Measurements from ENCODE around the gene NPAS3.

The NPAS3 gene

DNA sequence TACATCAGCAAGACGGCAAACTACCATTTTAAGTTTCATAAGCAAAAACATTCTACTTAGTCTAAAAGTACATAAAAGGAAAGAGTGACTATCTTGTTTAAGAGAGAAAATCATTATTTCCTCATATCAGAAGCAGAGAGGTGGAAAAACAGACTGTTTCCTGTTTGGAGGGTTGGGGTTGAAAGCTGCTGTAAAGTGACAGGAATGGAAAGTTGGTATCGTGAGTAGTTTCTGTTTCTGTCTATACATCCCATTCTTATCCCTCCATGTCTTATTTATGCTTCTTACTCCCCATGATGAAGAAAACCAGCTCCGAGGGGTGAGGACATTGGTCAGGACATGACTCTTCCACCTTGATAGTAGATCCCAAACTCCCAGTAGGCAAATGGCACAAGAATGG lies 795.7 kb downstream of the NPAS3 start:
- DNase-seq, result no peak

DNA sequence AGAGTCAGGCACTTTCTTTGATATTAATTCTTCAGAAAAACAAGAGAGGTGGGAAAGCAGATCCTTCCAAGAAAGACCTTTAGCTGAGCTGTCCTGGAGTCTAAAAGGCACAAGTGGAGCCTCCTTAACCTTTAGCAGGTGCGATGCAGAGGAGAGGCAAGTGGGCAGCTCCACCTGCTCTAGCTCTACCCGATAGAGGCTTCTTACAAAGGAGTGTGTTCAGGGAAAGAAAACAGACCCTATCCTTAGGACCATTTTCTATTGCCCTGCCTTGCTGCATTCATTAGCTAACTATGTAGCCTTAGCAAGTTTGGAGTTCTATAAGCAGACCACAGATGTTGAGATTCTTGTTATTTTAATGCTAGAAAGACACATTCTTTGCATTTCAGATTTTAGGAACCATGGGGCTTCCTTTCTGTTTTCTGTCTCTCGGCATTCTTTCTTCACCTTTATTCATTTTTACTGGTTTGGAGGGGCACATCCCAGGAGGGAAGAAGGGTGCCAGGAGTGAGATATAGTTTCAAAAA lies 797.7 kb downstream of the NPAS3 start:
- DNase-seq, result no peak

DNA sequence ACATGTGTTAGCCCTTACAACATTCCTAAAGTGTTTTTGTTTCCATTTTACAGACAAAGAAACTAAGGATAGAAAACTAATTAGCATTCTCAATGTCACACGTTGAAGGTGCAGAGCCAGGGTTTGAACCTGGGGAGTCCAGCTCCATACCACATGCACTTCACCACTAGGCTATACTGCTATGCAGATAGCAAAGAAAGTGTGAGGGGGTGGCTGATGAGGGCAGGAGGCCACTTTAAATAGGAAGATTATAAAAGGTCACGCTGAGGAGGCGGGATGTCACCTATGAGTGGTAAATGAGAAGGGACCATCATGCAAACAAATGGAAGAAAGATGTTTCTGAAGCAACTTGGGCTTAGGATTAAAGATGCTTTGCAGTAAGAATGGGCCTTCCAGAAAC lies 798.3 kb downstream of the NPAS3 start:
- no peak for DNase-seq

DNA sequence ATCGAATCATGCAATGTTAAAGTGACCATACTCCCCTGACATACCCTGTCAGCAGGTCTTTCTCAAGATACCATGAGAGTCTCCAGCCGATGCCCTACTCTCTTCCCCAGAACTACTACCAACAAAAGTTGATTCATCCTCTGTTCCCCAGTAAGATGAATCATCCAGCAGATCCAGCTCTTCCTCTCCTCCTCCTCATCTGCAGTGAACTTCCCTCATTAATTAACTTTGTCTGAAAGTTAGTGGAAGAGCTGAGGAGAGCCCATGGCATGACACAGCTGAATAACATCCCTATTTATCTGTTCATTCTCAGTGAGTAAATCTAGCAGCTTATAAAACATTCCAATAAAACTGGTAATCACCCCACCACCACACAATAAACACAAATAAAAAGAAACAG lies 798.8 kb downstream of the NPAS3 start:
- DNase-seq, result no peak

DNA sequence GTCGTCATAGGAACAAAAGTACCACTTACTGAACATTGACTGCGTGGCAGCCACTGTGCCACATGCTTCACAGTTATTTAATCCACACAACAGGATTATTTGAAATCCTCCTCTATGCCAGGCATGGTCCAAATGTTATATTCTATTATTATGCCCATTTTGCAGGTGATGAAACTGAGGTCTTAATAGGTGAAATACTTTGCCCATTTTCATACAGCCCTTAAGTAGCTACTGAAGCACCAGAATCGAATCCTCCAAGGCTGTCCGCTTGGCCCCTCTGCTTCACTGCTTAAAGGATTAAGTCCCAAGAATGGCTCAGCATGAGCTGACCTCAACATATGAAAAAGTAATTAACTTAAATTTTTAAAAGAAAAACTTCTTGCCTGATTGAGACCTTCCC lies 799.4 kb downstream of the NPAS3 start:
- DNase-seq, result no peak

DNA sequence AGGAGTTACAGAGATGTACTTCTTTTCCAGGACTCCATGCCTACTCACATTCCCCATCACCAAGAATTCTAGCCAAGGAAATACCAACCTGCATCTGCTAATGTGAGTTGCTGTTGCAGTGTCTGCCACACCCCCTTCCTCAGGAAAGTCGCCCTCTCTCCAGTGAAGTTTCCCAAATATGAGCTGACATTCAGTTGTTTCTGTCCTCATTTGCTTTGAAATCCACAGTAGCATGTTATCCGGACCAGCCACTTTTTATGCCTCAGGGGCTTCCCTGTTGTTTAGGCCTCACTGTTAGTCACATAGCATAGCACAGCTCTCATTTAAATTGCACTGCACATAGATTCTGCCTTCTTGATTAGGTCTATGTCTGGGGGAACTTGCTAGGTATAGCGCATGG lies 799.8 kb downstream of the NPAS3 start:
- DNase-seq, result no peak

DNA sequence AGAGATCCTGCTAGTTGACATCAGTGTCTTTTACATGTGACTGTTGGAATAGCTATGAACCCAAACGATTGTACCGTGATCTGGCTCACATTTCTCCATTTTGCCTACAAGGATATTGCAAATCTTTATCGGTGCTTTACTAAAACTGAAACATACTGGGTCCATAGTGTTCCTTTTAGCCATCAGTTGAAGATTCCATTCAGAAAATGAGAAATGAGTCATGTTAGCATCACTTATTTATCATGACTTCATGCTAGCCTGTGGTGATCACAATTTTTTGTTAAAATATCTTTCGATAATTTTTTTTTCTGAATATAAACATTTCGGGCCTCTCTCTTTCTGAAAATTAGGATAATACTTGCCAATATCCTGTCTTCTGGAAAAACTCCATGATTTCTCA lies 801.9 kb downstream of the NPAS3 start:
- no peak for DNase-seq

DNA sequence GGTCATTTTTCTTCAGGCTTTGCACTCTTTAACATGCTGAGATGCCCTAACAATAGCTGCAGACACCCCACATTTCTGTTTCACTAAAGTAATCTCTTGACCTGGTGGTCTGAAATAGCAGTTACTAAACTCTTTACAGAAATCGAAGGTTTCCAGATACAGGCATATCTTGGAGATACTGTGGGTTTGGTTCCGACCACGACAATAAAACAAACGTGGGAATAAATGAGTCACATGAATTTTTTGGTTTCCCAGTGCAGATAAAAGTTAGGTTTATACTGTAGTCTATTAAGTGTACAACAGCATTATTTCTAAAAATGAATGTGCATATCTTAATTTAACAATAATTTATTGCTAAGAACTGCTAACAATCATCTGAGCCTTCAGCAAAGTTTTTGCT lies 803.5 kb downstream of the NPAS3 start:
- no peak for DNase-seq

DNA sequence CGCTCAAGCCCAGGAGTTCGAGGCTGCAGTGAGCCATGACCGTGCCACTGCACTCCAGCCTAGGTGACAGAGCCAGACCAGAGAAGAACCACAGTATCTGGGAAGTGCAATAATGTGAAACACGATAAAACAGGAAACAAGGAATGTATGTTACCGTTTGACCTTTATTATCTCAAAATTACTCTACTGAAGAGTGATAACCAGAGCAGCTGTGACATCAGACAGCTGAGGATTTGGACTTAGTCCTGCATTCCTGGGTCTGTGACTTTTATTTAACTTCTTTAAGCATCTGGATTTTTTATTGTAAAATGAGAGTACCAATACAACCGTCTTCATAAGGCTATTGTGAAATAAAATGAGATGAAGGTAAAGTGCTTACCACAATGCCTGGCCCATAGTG lies 806.5 kb downstream of the NPAS3 start:
- DNase-seq, result no peak

DNA sequence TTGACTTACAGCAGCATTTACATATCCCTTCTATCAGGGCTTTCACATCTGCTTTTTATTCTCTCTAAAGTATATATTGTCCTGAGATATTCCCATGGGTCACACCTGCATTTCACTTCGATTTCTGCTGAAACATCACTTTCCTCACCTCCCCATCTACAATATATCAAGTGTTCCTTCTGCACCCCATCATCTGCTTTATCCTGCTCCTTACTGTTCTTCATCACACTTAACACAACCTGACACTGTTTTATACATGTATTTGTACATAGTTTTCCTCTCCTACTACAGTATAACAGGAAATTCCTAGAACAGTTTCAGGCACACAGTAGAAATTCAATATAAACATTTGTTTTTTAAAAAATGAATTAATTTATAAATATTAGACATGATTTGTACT lies 809.1 kb downstream of the NPAS3 start:
- no peak for DNase-seq

DNA sequence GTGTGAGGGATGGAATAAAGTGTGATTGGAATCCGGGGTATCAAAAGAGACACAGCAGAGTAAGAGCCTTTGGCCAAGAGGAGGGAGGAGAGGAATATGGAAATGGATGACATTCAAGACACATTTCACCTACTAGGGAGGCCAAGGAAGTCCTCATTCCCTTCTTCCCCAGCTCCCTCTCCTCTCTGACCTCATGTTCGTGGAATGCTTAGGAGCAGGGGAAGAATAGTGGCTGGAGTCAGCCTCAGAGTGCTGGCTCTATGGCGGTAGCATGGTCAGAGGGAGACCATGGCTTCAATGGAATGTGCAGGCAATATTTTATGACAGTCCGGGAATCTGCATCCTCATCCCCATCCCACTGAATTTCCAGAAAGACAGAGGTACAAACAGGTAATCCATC lies 815.6 kb downstream of the NPAS3 start:
- DNase-seq, result no peak

DNA sequence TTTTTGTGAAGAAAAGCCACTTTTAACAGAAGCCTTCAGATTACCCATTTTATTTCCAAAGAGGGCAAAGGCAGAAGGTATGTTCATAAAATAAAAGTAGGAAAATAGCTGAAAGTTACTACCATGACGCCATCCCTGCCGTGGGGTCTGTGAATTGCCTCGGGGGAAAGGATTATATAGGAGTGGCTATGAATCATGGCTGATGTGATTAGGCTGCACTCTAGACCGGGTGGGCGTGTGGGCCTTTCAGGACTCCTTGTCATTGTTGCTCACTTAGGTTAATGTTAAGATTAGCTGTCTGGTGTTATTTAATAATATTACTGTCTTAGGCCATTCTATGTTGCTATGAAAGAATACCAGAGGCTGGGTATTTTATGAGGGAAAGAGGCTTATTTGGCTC lies 816.7 kb downstream of the NPAS3 start:
- no peak for DNase-seq

DNA sequence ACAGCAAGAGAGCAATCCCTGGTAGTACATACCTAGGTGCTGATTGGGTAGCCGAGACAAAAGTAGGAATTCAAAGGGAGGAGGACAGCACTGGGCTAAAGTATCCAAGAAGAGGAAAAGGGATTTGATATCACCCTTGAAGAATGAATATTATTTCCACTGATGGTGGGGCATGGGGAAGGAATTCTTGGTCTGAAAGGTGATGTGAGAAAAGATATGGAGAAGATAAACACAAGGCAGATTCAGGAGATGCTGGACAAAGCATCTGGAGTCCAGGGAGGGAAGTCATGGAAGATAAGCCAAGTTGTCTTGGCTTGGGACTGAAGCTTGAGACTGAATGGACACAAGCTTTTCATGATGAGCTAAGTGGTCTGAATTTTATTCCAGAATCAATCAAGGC lies 818.2 kb downstream of the NPAS3 start:
- no peak for DNase-seq

DNA sequence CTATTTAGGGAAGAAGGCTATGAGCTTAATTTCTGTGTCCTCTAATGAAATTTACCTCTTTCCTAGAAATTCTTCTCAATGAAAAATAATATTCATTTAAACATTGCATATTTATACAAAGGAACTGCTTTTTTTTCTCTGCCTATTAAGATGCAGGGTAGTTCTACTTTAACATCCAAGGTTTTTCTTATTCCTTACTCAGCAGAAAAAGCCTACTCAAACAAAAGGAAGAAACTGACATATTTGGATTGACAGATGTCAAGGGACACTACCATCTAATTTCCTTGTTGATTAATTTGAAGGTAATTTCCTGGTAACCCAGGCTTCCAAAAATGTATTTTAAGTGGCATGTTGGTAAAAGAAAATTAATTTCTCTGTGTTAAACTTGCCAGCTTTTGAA lies 819.9 kb downstream of the NPAS3 start:
- no peak for DNase-seq

DNA sequence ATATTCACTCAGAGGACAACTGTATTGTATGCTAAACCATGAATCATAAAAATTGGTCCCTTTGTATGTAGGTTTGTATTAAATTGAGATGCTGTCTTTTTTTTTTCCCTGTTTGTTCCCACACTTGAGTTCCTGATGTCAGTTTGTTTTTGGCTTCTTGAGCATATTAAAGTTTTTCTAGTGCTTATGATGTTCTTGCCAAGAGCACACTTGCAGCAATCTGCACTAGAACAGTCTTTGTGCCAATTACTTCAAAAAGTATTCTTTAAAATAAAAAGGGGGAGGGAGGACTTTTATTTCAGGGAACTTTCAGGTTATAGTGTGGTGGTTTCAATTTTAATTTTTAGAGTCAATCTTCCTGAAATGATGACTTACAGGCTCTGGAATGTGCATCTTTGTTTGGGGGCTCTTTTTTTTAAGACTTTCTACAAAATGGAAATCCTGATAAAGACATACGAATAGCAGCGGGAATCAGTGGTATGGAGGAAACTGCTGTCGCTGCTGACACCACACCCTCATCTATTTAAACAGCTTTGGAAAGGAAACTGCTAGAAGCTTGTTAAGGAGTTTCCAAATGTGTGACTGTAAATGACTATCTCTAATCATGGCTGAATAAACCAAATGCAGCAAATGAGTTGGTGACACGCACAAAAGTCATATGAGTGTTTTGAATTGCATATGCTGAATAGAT lies 823.6 kb downstream of the NPAS3 start:
- DNase-seq, result no peak

DNA sequence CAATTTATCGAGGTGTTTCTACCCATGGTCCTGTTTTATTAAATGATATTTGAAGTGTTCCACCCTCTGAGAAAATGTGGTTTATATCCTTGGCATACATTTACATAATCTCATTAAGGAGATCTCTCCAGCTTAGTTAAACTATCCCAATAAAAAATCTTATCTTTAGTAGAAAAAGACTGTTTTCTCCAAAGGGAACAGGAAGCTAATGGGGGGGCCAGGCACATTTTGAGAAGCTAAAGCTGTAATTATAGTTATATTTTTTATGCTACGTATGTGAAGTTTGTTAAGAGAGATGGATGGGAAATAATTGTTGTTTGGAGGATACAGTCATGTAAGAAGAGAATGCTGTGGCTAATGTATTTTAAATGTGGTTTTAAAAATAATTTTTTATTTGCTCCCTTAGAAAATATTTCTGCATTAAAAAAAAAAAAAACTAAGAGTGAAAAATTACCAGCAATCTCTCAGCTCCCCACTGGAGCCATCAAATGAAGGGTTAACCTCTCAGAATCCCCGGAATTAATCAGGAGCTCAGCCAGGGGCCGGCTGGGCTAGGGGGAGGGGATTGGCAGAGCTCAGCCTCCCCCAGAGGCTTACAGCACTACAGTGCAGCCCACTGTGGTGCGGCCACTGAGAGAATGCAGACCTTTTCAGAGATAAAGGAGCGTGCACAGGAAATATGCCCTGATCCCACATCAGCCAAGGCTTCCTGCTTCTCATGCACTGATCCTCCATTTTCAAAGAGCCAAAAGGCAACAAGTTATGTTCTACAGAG lies 826.4 kb downstream of the NPAS3 start:
- DNase-seq, result no peak

DNA sequence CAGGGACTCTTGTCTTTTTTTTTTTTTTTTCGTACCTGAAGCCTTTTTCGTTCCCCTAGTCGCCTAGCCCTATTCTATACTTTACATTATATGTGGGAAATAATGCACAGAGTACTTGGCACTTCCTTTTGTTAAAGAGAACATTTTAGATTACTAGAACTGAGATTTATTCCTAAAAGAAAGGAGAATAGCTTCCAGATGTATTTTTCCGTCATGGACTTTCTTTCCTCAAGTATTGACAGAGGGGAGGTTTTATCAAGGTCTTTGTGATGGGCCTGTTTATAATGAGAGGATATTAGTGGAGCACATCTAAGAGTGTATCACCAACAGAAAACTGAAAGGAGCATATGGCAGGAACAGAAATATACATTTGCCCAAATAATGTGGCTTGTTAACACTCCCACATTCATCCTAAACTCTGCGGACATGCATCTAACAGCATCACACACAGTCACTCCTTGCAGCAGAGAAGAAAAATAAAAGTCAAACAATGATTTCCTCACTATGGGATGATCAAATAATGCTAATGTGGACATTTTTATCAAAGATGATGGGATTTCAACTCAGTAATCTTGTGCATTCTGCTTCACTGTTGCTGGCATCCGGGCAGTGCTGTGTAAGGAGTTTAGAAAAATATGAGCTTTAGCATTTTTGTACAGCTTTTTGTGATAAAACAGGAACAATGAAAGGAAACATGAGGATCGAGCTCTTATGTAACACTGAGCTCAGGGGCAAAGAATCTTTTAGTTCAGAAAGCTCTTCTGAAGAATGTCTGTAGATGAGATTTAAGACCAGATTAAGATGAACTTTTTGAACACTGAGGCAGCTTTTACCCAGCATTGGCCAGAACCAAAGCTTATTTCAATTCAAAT lies 829.1 kb downstream of the NPAS3 start:
- no peak for DNase-seq

DNA sequence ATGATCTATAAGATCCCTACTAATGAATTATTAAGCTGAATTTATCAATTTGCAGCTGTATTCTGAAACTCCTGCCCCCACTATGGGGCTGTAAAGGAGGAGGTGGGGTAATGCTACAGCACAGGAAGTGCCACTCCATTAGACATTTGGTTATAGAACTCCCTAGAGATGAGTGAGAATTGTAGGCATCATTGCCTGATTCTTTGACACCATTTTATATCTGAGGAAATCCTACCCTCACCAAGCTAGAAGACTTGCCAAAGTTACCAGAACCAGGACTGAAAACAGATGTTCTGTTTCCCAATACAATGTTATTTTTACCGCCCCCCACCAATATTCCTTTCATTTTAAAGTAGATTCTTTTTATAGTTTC lies 829.8 kb downstream of the NPAS3 start:
- DNase-seq, result no peak

DNA sequence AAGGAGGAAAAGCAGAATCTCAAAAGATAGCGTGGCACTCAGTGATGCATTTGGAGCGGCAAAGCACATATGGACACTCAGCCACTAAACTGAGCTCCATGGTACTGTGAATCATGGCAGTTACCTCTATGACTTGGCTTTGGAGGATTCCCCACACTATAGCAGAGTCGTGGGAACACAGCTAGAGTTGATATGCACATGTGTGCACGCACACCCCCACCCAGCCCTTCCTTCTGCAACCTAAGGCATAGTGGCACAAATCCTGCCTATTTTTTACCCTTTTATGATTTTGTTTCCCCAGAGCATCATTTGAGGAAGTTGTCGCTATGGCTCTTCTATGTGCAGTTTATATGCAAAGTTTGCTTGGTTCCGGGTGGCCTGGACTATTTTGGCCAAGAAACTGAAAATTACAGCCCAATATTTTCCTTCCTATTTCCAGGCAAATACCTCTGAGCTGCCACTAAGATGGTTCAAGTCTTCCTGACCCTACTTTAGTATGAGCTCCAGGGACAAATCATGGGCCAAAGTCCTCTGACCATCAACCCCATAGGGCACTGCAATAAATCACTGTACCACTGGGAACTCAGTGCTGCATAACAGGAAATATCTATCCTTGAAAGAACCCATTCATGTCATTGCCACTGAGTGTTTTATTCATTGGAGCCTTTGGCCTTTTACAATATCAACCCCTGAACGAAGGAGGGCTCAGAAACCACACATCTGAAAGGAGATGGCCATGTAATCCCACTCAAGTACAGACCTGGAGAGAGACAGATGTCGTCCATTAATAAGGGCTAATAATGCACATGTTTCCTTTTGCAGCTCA lies 834.7 kb downstream of the NPAS3 start:
- no peak for DNase-seq

DNA sequence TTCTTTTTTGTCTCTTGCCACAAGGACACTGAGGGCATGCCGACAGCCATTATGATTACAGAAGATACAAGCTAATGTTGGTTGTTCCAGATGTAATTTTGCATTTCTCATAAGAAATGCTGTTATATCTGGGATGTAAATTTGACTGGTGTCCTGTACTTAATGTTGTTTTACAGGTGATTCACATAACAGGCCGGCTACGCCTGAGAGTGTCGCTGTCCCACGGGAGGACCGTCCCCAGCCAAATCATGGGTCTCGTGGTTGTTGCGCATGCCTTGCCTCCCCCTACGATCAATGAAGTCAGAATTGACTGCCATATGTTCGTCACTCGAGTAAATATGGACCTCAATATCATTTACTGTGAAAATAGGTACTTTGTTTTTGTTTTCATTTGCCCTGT lies 835.5 kb downstream of the NPAS3 start:
- no peak for DNase-seq

DNA sequence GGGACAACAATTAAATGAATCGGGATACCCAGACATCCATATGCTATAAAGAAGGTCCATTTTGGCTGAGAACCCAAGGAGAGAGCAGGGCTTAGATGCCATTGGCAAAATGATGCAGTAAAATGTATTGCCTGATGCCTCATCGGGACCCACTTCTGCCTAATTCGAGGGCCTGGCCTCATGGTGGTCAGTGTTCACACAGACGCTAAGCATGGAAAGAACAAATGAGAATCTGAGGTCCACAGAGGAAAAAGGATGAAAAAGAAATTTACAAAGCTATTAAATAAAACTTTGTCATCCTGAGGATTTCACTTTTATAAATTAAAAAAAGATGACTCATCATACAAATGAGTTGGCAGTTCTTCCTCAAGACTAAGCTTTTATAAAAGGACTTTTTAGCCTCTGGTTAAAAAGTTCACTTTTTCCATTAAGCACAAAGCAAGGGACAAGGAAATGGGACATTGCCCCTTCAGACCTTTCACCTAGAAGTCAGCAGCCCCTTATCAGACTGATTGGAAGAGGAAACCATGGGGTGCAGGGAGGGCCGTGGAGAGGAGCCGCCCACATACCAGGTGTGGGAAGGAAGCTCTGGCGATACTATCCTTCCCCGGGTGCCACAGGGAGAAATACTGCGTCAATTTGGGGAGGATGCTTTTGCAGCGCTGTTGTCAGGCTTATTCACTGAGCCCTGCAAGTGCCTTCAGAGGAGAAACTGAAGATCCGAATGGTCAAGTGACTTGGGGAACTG lies 836.2 kb downstream of the NPAS3 start:
- DNase-seq, result no peak

DNA sequence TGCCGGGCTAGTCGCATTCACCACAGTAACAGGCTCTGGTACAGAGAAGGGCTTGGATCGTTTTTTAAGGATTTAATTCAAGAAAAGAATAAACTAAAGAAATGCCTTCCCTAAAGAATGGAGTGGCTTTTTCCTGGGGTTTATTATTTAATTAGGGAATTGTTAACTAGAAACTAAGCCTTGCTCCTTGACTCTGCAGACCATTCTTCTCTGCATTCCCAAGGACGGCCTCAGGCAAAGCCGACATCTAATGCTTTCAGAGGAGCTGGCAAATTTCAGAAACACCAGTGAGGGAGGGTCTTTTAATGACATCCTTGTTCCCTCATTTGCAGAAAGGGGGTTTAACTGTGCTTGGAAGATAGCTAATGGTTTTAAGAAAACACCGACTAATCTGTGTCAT lies 838.2 kb downstream of the NPAS3 start:
- DNase-seq, result no peak
